HEK293 (cell line): ENCODE data around the gene RBMS3.

Experiments
- EGR2 ChIP-seq: fragments of 450-650 bp; formaldehyde crosslinking; IDR thresholded peaks from 2 replicates; pipeline ENCODE4 v1.5.1; 2016; ENCODE audit warnings: low read depth, missing biosample characterization, missing genetic modification characterization
- FEZF1 ChIP-seq: fragments of 450-650 bp; formaldehyde crosslinking; IDR thresholded peaks from 2 replicates; pipeline ENCODE4 v1.5.1; 2016; ENCODE audit warnings: missing biosample characterization, missing genetic modification characterization
- GFI1B ChIP-seq: fragments of 450-650 bp; formaldehyde crosslinking; IDR thresholded peaks from 2 replicates; pipeline ENCODE4 v1.5.1; 2016; ENCODE audit warnings: missing biosample characterization, missing genetic modification characterization
- HOXD13 ChIP-seq: sonication (generic); formaldehyde crosslinking; IDR thresholded peaks from 2 replicates; pipeline ENCODE4 v1.8.0; 2022; ENCODE audit warnings: missing genetic modification reagents, borderline replicate concordance
- KLF1 ChIP-seq: fragments of 450-650 bp; formaldehyde crosslinking; IDR thresholded peaks from 2 replicates; pipeline ENCODE4 v1.5.1; 2016; ENCODE audit warnings: missing biosample characterization, missing genetic modification characterization
- KLF7 ChIP-seq: fragments of 450-650 bp; formaldehyde crosslinking; IDR thresholded peaks from 2 replicates; pipeline ENCODE4 v1.5.1; 2016; ENCODE audit warnings: missing biosample characterization, missing genetic modification characterization, borderline replicate concordance
- OVOL3 ChIP-seq: fragments of 450-650 bp; formaldehyde crosslinking; IDR thresholded peaks from 2 replicates; pipeline ENCODE4 v1.5.1; 2016; ENCODE audit warnings: missing biosample characterization, missing genetic modification characterization
- REPIN1 ChIP-seq: fragments of 450-650 bp; formaldehyde crosslinking; IDR thresholded peaks from 2 replicates; pipeline ENCODE4 v1.5.1; 2017; ENCODE audit warnings: missing biosample characterization, missing genetic modification characterization, low read depth
- REST ChIP-seq: fragments of 450-650 bp; formaldehyde crosslinking; IDR thresholded peaks from 2 replicates; pipeline ENCODE4 v1.5.1; 2016; ENCODE audit warnings: missing biosample characterization, missing genetic modification characterization
- YY1 ChIP-seq: fragments of 450-650 bp; formaldehyde crosslinking; IDR thresholded peaks from 2 replicates; pipeline ENCODE4 v1.5.1; 2018; ENCODE audit warnings: missing biosample characterization, missing genetic modification characterization
- ZBTB26 ChIP-seq: fragments of 450-650 bp; formaldehyde crosslinking; optimal IDR thresholded peaks from 2 replicates; pipeline ENCODE3; 2016; ENCODE audit warnings: missing biosample characterization, mild to moderate bottlenecking, missing genetic modification characterization
- ZFP3 ChIP-seq: fragments of 450-650 bp; formaldehyde crosslinking; IDR thresholded peaks from 2 replicates; pipeline ENCODE4 v1.5.1; 2016; ENCODE audit warnings: low read depth, missing biosample characterization, missing genetic modification characterization
- ZNF114 ChIP-seq: fragments of 450-650 bp; formaldehyde crosslinking; IDR thresholded peaks from 2 replicates; pipeline ENCODE4 v1.5.0; 2017; ENCODE audit warnings: missing biosample characterization, missing genetic modification characterization
- ZNF132 ChIP-seq: fragments of 450-650 bp; formaldehyde crosslinking; IDR thresholded peaks from 2 replicates; pipeline ENCODE4 v1.5.1; 2017; ENCODE audit warnings: missing biosample characterization, missing genetic modification characterization, borderline replicate concordance
- ZNF138 ChIP-seq: fragments of 450-650 bp; formaldehyde crosslinking; IDR thresholded peaks from 2 replicates; pipeline ENCODE4 v1.5.1; 2016; ENCODE audit warnings: missing biosample characterization, missing genetic modification characterization, borderline replicate concordance
- ZNF174 ChIP-seq: fragments of 450-650 bp; formaldehyde crosslinking; IDR thresholded peaks from 2 replicates; pipeline ENCODE4 v1.5.0; 2017; ENCODE audit warnings: missing biosample characterization, mild to moderate bottlenecking, missing genetic modification characterization
- ZNF19 ChIP-seq: fragments of 450-650 bp; formaldehyde crosslinking; IDR thresholded peaks from 2 replicates; pipeline ENCODE4; 2016; ENCODE audit warnings: missing biosample characterization, missing genetic modification characterization, low read depth
- ZNF26 ChIP-seq: fragments of 450-650 bp; formaldehyde crosslinking; IDR thresholded peaks from 2 replicates; pipeline ENCODE4 v1.5.1; 2016; ENCODE audit warnings: missing biosample characterization, missing genetic modification characterization
- ZNF280D ChIP-seq: fragments of 450-650 bp; formaldehyde crosslinking; IDR thresholded peaks from 2 replicates; pipeline ENCODE4 v1.5.1; 2016; ENCODE audit warnings: missing biosample characterization, missing genetic modification characterization
- ZNF324 ChIP-seq: fragments of 450-650 bp; formaldehyde crosslinking; IDR thresholded peaks from 2 replicates; pipeline ENCODE4 v1.5.1; 2016; ENCODE audit warnings: missing biosample characterization, missing genetic modification characterization
- ZNF37A ChIP-seq: fragments of 450-650 bp; IDR thresholded peaks from 2 replicates; pipeline ENCODE4 v1.5.1; 2018; ENCODE audit warnings: missing biosample characterization, missing genetic modification characterization
- ZNF394 ChIP-seq: fragments of 450-650 bp; formaldehyde crosslinking; IDR thresholded peaks from 2 replicates; pipeline ENCODE4 v1.5.1; 2016; ENCODE audit warnings: missing biosample characterization, missing genetic modification characterization, mild to moderate bottlenecking, moderate library complexity, borderline replicate concordance
- ZNF501 ChIP-seq: fragments of 450-650 bp; formaldehyde crosslinking; IDR thresholded peaks from 2 replicates; pipeline ENCODE4 v1.5.1; 2016; ENCODE audit warnings: missing biosample characterization, missing genetic modification characterization
- ZNF555 ChIP-seq: fragments of 450-650 bp; formaldehyde crosslinking; conservative IDR thresholded peaks from 2 replicates; pipeline ENCODE4 v1.5.1; 2017; ENCODE audit warnings: missing biosample characterization, mild to moderate bottlenecking, missing genetic modification characterization, inconsistent platforms
- ZNF658 ChIP-seq: fragments of 450-650 bp; formaldehyde crosslinking; IDR thresholded peaks from 2 replicates; pipeline ENCODE4; 2016; ENCODE audit warnings: missing biosample characterization, missing genetic modification characterization
- ZNF664 ChIP-seq: fragments of 450-650 bp; formaldehyde crosslinking; IDR thresholded peaks from 2 replicates; pipeline ENCODE4 v1.5.1; 2016; ENCODE audit warnings: missing biosample characterization, missing genetic modification characterization
- ZNF670 ChIP-seq: fragments of 450-650 bp; formaldehyde crosslinking; IDR thresholded peaks from 2 replicates; pipeline ENCODE4 v1.5.1; 2016; ENCODE audit warnings: missing biosample characterization, missing genetic modification characterization, low read depth
- ZNF677 ChIP-seq: fragments of 450-650 bp; IDR thresholded peaks from 2 replicates; pipeline ENCODE4 v1.5.0; 2018; ENCODE audit warnings: missing biosample characterization, mild to moderate bottlenecking, missing genetic modification characterization, moderate library complexity
- ZNF704 ChIP-seq: fragments of 450-650 bp; formaldehyde crosslinking; IDR thresholded peaks from 2 replicates; pipeline ENCODE4 v1.5.1; 2016; ENCODE audit warnings: missing biosample characterization, missing genetic modification characterization
- ZNF843 ChIP-seq: fragments of 450-650 bp; formaldehyde crosslinking; IDR thresholded peaks from 2 replicates; pipeline ENCODE4 v1.5.1; 2016; ENCODE audit warnings: missing biosample characterization, missing genetic modification characterization
- ZSCAN23 ChIP-seq: fragments of 450-650 bp; formaldehyde crosslinking; IDR thresholded peaks from 2 replicates; pipeline ENCODE4 v1.5.1; 2016; ENCODE audit warnings: missing biosample characterization, missing genetic modification characterization
- ZXDB ChIP-seq: fragments of 450-650 bp; formaldehyde crosslinking; IDR thresholded peaks from 2 replicates; pipeline ENCODE4 v1.5.1; 2016; ENCODE audit warnings: missing biosample characterization, missing genetic modification characterization

Gene RBMS3

GRCh38 chr3:29521751-29522150, 240.9 kb downstream of the RBMS3 start (continued):
- TF ChIP-seq REST (tag by site-specific recombination) (no peak), KLF1 (tag by site-specific recombination) (no peak), ZXDB (tag by site-specific recombination) (peak; percentile 78), ZNF19 (no peak), ZNF280D (no peak), ZNF324 (tag by site-specific recombination) (no peak), YY1 (tag by site-specific recombination) (no peak), FEZF1 (tag by site-specific recombination) (peak; percentile 90), ZNF704 (no peak), REPIN1 (tag by site-specific recombination) (no peak), ZBTB26 (tag by site-specific recombination) (no peak), ZNF677 (tag by site-specific recombination) (no peak), GFI1B (tag by site-specific recombination) (peak; percentile 75; the same call in 1 of the 2 replicates), KLF7 (tag by site-specific recombination) (peak; percentile 54; the same call in 1 of the 2 replicates), HOXD13 (no peak), ZNF843 (tag by site-specific recombination) (peak; percentile 92), ZNF174 (no peak), ZNF37A (no peak), ZNF670 (no peak), ZNF555 (tag by site-specific recombination) (no peak), ZNF114 (tag by site-specific recombination) (no peak), ZSCAN23 (tag by site-specific recombination) (no peak), ZFP3 (tag by site-specific recombination) (no peak), EGR2 (no peak), ZNF394 (no peak), ZNF658 (tag by site-specific recombination) (no peak), ZNF501 (tag by site-specific recombination) (no peak), ZNF138 (tag by site-specific recombination) (no peak), OVOL3 (tag by site-specific recombination) (peak; percentile 84; the same call in 1 of the 2 replicates), ZNF26 (no peak), ZNF132 (no peak), ZNF664 (no peak)
